ENCODE measurements around the gene CSF2RB. TPM values are rescaled to one million over a fixed set of nuclear protein-coding genes. Genes with fewer than 3 reads are reported as not detected.
A peak's percentile ranks its signal among the peaks of the same experiment; 100 is the strongest.

The CSF2RB gene
- total and polyA plus RNA-seq, 2 of the 13 experiments (the other 11 are each of a cell fraction or from before 2014, with no cell fraction given), result not detected

DNA sequence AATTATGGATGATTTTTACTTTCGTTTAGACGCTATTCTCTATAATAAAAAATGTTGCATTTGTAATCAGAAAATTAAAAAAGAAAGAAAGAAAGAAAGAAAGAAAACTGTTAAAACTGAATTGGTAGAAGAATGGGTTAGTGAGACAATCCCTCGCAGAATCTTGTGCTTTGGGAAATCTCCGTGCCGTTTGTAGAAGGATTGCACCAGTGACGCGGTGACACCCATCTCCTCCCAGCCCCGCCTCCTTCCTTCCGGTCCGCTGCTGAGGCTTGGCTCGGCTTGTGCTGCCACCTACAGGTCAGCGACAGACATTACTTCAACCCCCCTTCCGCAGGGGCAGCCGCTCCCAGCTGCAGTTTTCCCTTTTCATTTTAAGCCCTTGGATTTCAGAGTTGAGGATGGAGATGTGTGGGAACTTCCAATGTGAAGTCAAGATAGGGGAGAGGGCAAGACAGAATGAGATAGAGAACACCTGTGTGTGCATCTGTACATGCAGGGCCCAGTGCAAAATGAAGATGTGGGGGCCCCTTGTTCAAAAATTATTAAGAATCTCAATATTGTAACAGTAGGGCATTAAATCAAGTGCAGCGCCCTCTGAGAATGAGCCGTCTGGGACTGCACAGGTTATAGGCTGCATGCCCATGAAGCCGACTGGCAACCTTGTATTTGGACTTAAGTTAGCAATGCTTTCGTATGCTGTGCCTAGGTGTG is 64.7 kb downstream of the CSF2RB start (continued):
- TF ChIP-seq, protein P1, sequence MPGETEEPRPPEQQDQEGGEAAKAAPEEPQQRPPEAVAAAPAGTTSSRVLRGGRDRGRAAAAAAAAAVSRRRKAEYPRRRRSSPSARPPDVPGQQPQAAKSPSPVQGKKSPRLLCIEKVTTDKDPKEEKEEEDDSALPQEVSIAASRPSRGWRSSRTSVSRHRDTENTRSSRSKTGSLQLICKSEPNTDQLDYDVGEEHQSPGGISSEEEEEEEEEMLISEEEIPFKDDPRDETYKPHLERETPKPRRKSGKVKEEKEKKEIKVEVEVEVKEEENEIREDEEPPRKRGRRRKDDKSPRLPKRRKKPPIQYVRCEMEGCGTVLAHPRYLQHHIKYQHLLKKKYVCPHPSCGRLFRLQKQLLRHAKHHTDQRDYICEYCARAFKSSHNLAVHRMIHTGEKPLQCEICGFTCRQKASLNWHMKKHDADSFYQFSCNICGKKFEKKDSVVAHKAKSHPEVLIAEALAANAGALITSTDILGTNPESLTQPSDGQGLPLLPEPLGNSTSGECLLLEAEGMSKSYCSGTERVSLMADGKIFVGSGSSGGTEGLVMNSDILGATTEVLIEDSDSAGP (CRISPR knock-in tag; IDR thresholded peaks at IDR 0.05; ENCODE audit: borderline replicate concordance), result no peak
- TF ChIP-seq XBP1 (CRISPR knock-in tag; IDR thresholded peaks at IDR 0.05) (no peak), ZNF619 (CRISPR knock-in tag; IDR thresholded peaks at IDR 0.05) (no peak), HMG20A (CRISPR knock-in tag; IDR thresholded peaks at IDR 0.05; ENCODE audit: borderline replicate concordance) (no peak), ZNF746 (CRISPR knock-in tag; IDR thresholded peaks at IDR 0.05) (no peak), EZH2 (conservative IDR thresholded peaks at IDR 0.05; ENCODE audit: low read depth, low read length) (no peak), SRSF4 (IDR thresholded peaks at IDR 0.05; ENCODE audit: low read depth, low read length, poor library complexity, severe bottlenecking) (no peak), FOXK2 (IDR thresholded peaks at IDR 0.05) (no peak), ATF7 (IDR thresholded peaks at IDR 0.05) (no peak), ATF7 (CRISPR knock-in tag; IDR thresholded peaks at IDR 0.05) (no peak), MXD4 (CRISPR knock-in tag; IDR thresholded peaks at IDR 0.05) (no peak), SMARCC2 (IDR thresholded peaks at IDR 0.05) (no peak), ZMAT3 (CRISPR knock-in tag; conservative IDR thresholded peaks at IDR 0.05) (no peak), NR1H2 (CRISPR knock-in tag; IDR thresholded peaks at IDR 0.05; ENCODE audit: borderline replicate concordance, low read depth) (no peak), GFI1 (CRISPR knock-in tag; IDR thresholded peaks at IDR 0.05; ENCODE audit: borderline replicate concordance) (no peak), RFXANK (CRISPR knock-in tag; IDR thresholded peaks at IDR 0.05) (no peak), ZNF296 (CRISPR knock-in tag; conservative IDR thresholded peaks at IDR 0.05) (no peak), ZSCAN9 (CRISPR knock-in tag; IDR thresholded peaks at IDR 0.05; ENCODE audit: borderline replicate concordance) (no peak), MYC (CRISPR knock-in tag; IDR thresholded peaks at IDR 0.05; ENCODE audit: borderline replicate concordance) (no peak), ZMYM4 (CRISPR knock-in tag; IDR thresholded peaks at IDR 0.05) (peak; percentile 38; the same call in 1 of the 2 replicates)
- TF ChIP-seq, protein P2, sequence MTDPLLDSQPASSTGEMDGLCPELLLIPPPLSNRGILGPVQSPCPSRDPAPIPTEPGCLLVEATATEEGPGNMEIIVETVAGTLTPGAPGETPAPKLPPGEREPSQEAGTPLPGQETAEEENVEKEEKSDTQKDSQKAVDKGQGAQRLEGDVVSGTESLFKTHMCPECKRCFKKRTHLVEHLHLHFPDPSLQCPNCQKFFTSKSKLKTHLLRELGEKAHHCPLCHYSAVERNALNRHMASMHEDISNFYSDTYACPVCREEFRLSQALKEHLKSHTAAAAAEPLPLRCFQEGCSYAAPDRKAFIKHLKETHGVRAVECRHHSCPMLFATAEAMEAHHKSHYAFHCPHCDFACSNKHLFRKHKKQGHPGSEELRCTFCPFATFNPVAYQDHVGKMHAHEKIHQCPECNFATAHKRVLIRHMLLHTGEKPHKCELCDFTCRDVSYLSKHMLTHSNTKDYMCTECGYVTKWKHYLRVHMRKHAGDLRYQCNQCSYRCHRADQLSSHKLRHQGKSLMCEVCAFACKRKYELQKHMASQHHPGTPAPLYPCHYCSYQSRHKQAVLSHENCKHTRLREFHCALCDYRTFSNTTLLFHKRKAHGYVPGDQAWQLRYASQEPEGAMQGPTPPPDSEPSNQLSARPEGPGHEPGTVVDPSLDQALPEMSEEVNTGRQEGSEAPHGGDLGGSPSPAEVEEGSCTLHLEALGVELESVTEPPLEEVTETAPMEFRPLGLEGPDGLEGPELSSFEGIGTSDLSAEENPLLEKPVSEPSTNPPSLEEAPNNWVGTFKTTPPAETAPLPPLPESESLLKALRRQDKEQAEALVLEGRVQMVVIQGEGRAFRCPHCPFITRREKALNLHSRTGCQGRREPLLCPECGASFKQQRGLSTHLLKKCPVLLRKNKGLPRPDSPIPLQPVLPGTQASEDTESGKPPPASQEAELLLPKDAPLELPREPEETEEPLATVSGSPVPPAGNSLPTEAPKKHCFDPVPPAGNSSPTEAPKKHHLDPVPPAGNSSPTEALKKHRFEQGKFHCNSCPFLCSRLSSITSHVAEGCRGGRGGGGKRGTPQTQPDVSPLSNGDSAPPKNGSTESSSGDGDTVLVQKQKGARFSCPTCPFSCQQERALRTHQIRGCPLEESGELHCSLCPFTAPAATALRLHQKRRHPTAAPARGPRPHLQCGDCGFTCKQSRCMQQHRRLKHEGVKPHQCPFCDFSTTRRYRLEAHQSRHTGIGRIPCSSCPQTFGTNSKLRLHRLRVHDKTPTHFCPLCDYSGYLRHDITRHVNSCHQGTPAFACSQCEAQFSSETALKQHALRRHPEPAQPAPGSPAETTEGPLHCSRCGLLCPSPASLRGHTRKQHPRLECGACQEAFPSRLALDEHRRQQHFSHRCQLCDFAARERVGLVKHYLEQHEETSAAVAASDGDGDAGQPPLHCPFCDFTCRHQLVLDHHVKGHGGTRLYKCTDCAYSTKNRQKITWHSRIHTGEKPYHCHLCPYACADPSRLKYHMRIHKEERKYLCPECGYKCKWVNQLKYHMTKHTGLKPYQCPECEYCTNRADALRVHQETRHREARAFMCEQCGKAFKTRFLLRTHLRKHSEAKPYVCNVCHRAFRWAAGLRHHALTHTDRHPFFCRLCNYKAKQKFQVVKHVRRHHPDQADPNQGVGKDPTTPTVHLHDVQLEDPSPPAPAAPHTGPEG (CRISPR knock-in tag; IDR thresholded peaks at IDR 0.05), result no peak
- TF ChIP-seq, protein P3, sequence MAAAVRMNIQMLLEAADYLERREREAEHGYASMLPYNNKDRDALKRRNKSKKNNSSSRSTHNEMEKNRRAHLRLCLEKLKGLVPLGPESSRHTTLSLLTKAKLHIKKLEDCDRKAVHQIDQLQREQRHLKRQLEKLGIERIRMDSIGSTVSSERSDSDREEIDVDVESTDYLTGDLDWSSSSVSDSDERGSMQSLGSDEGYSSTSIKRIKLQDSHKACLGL (CRISPR knock-in tag; IDR thresholded peaks at IDR 0.05), result no peak
- TF ChIP-seq, protein P4, sequence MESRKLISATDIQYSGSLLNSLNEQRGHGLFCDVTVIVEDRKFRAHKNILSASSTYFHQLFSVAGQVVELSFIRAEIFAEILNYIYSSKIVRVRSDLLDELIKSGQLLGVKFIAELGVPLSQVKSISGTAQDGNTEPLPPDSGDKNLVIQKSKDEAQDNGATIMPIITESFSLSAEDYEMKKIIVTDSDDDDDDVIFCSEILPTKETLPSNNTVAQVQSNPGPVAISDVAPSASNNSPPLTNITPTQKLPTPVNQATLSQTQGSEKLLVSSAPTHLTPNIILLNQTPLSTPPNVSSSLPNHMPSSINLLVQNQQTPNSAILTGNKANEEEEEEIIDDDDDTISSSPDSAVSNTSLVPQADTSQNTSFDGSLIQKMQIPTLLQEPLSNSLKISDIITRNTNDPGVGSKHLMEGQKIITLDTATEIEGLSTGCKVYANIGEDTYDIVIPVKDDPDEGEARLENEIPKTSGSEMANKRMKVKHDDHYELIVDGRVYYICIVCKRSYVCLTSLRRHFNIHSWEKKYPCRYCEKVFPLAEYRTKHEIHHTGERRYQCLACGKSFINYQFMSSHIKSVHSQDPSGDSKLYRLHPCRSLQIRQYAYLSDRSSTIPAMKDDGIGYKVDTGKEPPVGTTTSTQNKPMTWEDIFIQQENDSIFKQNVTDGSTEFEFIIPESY (CRISPR knock-in tag; IDR thresholded peaks at IDR 0.05), result no peak

Measured in HepG2 (cell line).